NOMO-1 (cell line): Measurements from ENCODE around the gene ABCA3.
"Not testable (repeated sequence)": the region's sequence is repeated elsewhere in the genome, so short reads cannot be mapped to it uniquely, and the experiment has no call there.

Experiments
- DNase-seq, 2 experiments: peaks; one replicate each; lab custom pipeline; 2025; ENCODE audit not compliant: unreplicated experiment in 2 of 2; lab: John Stamatoyannopoulos, UW

The ABCA3 gene

GRCh38 chr16:2282866-2283555 is 57.5 kb downstream of the ABCA3 start:
- DNase-seq, result no peak

GRCh38 chr16:2282262-2282661 is 58.3 kb downstream of the ABCA3 start:
- peak in 1 of 2 experiments; percentile 7 for DNase-seq

- no peak for DNase-seq
Observed at GRCh38 chr16:2280981-2281542, 59.5 kb downstream of the ABCA3 start.

DNA sequence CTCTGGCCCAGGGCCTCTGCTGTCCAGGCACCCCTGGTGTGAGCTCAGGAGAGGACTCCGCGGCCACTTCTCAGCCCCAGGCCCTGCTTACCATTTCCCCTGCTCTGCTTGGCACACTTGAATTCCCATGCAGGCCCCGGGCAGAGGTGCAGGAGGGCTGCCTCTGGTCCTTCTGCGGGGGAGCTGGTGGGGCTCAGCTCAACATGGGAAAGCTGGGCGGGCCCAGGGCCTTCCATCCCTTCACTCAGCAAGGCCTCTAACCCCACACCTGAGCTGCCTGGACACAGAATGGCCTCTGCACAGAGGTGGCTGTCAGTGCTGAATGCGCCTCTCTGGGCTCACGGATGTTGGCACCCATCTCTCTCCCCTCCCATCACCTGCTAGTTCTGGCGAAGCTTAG is 60.1 kb downstream of the ABCA3 start:
- DNase-seq, result no peak

GRCh38 chr16:2278956-2279800 is 61.4 kb downstream of the ABCA3 start:
- DNase-seq, result no peak

DNA sequence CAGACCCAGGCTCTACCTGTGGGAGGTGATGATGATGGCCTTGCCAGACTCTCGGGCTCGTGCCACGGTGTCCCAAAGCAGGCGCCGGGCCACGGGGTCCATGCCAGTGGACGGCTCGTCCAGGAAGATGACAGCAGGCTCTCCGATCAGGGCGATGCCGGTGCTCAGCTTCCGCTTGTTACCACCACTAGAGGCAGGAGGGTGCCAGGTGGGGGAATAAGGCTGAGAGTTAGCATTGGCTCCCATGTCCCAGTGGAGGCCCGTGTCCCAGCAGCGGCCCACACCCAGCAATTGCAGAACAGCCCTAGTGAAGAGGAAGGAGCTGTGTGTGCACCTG is 62.3 kb downstream of the ABCA3 start:
- DNase-seq, result no peak

GRCh38 chr16:2277466-2278271 is 62.9 kb downstream of the ABCA3 start:
- DNase-seq, result no peak

GRCh38 chr16:2276368-2277195 is 63.9 kb downstream of the ABCA3 start:
- DNase-seq, result no peak

- no peak for DNase-seq
Observed at GRCh38 chr16:2275476-2276367, 64.8 kb downstream of the ABCA3 start.

GRCh38 chr16:2273931-2274330 is 66.6 kb downstream of the ABCA3 start:
- no peak for DNase-seq

GRCh38 chr16:2273484-2273883 is 67.0 kb downstream of the ABCA3 start:
- DNase-seq, result no peak

DNA sequence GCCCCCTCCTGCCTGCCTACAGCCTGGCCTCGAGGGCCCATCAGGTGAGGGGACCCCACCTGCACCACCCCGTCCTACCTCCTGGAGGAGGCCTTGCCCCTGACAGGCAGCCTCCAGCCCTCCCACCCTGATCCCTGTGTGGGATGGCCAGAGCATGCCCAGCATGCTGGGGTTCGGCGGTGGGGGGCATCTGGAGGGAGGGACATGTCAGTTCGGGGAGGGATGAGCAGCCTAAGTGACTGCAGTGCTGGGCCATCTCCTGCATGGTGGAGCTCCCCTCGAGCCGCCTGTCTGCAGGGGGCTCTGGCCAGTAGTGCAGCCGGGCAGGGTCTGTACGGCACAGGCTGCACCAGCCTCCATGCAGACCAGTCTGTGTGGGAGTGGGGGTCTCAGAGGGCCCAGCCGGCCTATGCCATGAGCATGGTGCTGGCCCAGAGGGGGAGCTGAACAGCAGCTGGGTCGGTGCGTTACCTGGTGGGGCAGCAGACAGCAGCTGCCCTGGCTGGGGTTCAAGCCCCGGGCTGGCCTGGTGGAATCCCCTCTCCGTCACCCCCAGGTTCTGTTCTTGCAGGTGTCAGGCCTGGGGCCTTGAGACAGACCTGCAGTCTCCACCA is 68.6 kb downstream of the ABCA3 start:
- DNase-seq, result no peak

- no peak for DNase-seq
Observed at GRCh38 chr16:2270588-2271470, 69.7 kb downstream of the ABCA3 start.

- no peak for DNase-seq
Observed at GRCh38 chr16:2270070-2270462, 70.5 kb downstream of the ABCA3 start.

DNA sequence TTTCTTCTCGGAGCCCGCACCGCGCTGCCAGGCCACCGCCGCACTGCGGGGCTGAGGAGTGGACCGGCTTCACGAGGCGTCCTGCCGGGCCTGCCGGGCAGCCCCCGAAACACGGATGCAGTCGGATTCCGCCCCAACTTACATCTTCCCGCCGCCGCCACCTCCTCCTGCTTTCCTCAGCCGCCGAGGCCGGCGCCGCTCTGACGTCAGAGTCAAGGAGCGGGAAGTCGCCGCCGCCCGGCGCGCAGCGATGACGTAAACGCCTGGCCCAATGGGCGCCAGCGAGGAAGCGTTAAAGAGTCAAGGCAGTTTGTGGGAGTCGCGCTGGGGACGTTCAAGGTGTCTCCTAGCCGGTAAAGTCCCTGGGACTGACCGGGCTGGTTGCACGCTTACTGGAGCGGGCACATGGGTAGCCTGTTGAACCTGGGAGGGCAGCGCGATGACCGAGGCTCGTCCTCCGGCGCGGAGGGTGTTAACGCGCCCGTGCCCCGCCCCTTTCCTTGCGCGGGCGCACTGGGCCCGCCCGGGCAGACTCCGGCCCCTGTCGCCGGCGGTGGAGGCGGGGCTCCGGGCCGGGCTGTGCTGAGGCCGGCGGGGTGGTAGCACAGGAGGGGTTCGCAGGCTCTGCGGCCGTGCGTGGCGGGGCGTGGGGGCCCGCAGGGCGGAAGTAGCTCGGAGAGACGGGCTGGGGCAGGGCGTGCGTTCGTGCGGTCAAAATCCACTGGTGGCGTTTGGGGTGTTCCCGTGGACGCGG is 72.4 kb downstream of the ABCA3 start, which contains the start of gene RNPS1:
RNPS1 (minus strand) TSS at position 214 of the 754 bp plus-strand sequence. CDS start 3,483 bp downstream, outside the sequence.
- peak; percentile 90 to 95 for DNase-seq

GRCh38 chr16:2267505-2267912 is 73.0 kb downstream of the ABCA3 start:
- peak in 1 of 2 experiments; percentile 79 for DNase-seq

GRCh38 chr16:2266887-2267286 is 73.6 kb downstream of the ABCA3 start:
- not testable (repeated sequence) for DNase-seq
